GM12874 (cell line): ENCODE results near the gene LIMA1.

Experiments used
- TF ChIP-seq, protein P1 (sequence below): IDR thresholded peaks from 2 replicates; pipeline ENCODE4 v1.5.1; 2011; ENCODE audit warnings: low read depth, mild to moderate bottlenecking, control low read depth, low read length, moderate library complexity; ENCODE audit not compliant: insufficient read depth

The LIMA1 gene

DNA sequence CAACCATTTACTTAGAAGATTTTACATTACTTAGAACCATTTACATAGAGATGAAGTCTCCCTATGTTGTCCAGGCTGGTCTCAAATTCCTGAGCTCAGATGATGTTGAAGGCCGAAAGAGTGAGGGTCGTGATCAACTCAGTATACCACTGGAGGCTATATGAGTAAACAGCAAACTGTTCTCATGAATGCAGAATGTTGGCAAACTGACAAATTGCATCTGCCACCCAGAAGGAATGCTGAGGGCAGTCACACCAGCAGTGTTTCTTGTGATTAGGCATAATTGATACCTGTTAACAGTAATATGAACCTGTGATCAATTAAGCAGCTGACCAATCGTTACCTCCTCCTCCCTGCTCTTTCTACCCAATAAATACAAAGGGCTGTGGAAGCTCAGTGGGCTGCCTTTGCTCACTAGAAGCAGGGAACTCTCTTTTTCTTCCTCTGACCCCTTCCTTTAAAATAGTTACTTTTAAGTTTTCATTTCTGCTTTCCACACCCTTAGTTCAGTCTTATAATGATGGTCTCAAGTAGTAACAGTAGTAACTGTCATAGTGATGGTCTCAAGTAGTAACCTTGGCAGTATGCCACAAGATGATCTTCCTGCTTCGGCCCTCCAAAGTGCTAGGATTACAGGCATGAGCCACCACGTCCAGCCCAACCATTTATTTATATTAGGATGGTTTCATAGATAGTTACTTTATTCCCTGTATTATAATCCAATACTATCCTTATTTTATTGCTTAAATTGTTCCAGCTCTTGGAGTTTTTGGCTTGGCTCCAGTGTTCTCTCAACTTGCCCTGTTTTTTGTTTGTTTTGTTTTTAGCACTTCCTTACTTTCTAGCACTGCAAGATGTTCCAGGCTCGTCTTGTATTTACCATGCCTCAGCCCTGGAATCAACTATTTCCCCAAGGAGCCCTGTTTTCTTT, 25.8 kb downstream of the LIMA1 start:
- TF ChIP-seq, protein P1, sequence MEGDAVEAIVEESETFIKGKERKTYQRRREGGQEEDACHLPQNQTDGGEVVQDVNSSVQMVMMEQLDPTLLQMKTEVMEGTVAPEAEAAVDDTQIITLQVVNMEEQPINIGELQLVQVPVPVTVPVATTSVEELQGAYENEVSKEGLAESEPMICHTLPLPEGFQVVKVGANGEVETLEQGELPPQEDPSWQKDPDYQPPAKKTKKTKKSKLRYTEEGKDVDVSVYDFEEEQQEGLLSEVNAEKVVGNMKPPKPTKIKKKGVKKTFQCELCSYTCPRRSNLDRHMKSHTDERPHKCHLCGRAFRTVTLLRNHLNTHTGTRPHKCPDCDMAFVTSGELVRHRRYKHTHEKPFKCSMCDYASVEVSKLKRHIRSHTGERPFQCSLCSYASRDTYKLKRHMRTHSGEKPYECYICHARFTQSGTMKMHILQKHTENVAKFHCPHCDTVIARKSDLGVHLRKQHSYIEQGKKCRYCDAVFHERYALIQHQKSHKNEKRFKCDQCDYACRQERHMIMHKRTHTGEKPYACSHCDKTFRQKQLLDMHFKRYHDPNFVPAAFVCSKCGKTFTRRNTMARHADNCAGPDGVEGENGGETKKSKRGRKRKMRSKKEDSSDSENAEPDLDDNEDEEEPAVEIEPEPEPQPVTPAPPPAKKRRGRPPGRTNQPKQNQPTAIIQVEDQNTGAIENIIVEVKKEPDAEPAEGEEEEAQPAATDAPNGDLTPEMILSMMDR: no peak

- TF ChIP-seq, protein P1: no peak
These were observed 26.6 kb downstream of the LIMA1 start for GRCh38 chr12:50256761-50257160.

DNA sequence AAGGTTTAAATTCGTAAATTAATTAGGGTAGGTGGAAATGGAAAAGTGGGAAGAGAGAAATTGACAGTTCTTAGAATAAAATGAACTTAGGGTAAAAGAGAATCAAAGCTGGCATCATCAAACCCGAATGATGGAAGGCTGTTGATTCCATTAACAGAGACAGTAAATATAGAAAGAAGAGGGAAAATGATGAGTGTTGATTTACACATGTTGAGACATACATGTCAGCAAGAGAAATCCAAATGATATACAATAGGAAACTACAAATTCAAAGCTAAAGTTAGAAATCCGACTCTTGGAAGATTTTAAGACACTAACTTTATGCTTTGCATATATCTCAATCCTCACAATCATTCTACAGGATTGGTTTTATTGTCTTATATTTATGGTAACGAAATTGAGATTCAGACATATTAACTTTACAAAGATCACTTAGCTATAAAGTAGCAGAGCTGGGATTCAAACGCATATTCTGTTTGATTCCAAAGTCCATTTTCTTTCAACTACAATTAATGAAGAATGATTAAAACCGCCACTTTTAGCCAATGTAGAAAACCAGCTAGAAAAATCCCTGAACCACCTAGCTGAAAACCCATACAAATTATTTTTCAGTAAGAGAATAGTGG, 30.2 kb downstream of the LIMA1 start:
- TF ChIP-seq, protein P1: no peak

GRCh38 chr12:50251619-50252252, 31.6 kb downstream of the LIMA1 start:
- TF ChIP-seq, protein P1: no peak

DNA sequence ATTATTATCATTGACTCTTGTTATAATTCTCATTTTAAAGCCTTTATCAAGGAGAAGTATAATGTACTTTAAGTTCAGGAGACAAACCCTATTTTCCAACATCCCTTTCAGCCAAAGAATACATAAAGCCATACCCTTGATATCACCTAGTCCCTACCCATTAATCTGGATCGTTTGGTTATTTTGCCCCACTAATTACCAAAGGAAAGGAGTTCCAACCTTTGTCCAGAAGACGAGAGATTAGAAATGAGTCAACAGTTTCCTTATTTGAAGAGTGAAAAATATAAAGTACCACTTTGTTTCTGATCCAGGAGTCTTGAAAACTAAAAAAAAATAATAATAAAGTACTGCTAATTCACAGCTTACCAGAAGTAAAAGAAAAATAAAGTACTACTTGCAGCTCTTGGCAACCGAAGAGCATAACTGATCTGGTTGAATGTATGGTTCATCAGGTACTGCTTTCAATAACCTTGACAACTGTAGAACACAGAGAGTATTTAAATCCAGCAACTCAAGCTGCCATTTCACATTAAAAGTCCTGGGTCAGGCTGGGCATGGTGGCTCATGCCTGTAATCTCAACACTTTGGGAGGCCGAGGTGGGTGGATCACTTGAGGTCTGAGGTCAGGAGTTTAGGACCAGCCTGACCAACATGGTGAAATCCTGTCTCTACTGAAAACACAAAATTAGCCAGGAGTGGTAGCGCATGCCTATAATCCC, 33.7 kb downstream of the LIMA1 start:
- TF ChIP-seq, protein P1: no peak

- TF ChIP-seq, protein P1: no peak
These were observed 34.4 kb downstream of the LIMA1 start for GRCh38 chr12:50248883-50249282.
